PC-3 (cell line): ENCODE results near the gene LMOD3. TPM values are rescaled to one million over a fixed set of nuclear protein-coding genes. Genes with fewer than 3 reads are reported as not detected.

Experiments
- ATAC-seq: fragments of 200-7000 bp; cut with Tn5 transposase; 2 replicates; pipeline ENCODE4 v1.9.1; 2020; ENCODE audit warnings: mild to moderate bottlenecking, moderate library complexity
- BruUV-seq: library from RNA; stranded (reverse); fragments of 400-500 nt; replicated peaks from 2 replicates; lab custom pipeline; 2021; lab: Mats Ljungman, UMichigan
- CTCF ChIA-PET: fragments of 300-600 bp; sonication (Branson Sonifier 250); formaldehyde crosslinking; loops from one replicate; lab custom pipeline; 2022; ENCODE audit warnings: antibody characterized with exemption; lab: Charles Lee
- POLR2A ChIA-PET: fragments of 300-600 bp; sonication (Branson Sonifier 250); formaldehyde crosslinking; loops from one replicate; lab custom pipeline; 2022; ENCODE audit warnings: antibody characterized with exemption; ENCODE audit not compliant: unreplicated experiment; lab: Charles Lee
- DNase-seq: peaks from one replicate; pipeline ENCODE4 v3.0.0-alpha.2; 2015
- H2AFZ ChIP-seq: fragments of 300-600 bp; sonication (generic); 2 replicates; pipeline ENCODE4 v1.6.0; 2016; ENCODE audit warnings: antibody characterized with exemption, low read length
- H3F3A ChIP-seq: fragments of 300-600 bp; sonication (generic); one replicate; pipeline ENCODE4 v1.6.0; 2017; ENCODE audit warnings: antibody characterized with exemption, low read length, control low read depth, mild to moderate bottlenecking; ENCODE audit not compliant: unreplicated experiment
- H3K27ac ChIP-seq: fragments of 300-600 bp; sonication (generic); 2 replicates; pipeline ENCODE4 v1.5.1; 2016; ENCODE audit warnings: mild to moderate bottlenecking, low read length
- H3K27me3 ChIP-seq: fragments of 300-600 bp; sonication (generic); 2 replicates; pipeline ENCODE4 v1.6.1; 2016; ENCODE audit warnings: low read length, mixed read lengths
- H3K36me3 ChIP-seq: fragments of 300-600 bp; sonication (generic); 2 replicates; pipeline ENCODE4 v1.6.1; 2016; ENCODE audit warnings: low read depth, mixed run types, low read length, mixed read lengths
- H3K4me1 ChIP-seq: fragments of 300-600 bp; sonication (generic); 2 replicates; pipeline ENCODE4 v1.5.1; 2016; ENCODE audit warnings: low read length; ENCODE audit not compliant: insufficient read depth
- H3K4me2 ChIP-seq: fragments of 300-600 bp; sonication (generic); 2 replicates; pipeline ENCODE4 v1.6.0; 2016; ENCODE audit warnings: low read length
- H3K4me3 ChIP-seq: fragments of 300-600 bp; sonication (generic); 2 replicates; pipeline ENCODE4 v1.5.1; 2016; ENCODE audit warnings: mild to moderate bottlenecking, low read length, mixed read lengths
- H3K79me2 ChIP-seq: fragments of 300-600 bp; sonication (generic); 2 replicates; pipeline ENCODE4 v1.6.1; 2017; ENCODE audit warnings: low read length, mixed read lengths
- H3K9ac ChIP-seq: fragments of 300-600 bp; sonication (generic); 2 replicates; pipeline ENCODE4 v1.6.0; 2016; ENCODE audit warnings: mild to moderate bottlenecking, low read length
- H3K9me2 ChIP-seq: fragments of 300-600 bp; sonication (generic); replicated peaks from 2 replicates; pipeline ENCODE4 v1.6.1; 2016; ENCODE audit warnings: mixed run types, low read length, mixed read lengths
- H3K9me3 ChIP-seq: fragments of 300-600 bp; sonication (generic); 2 replicates; pipeline ENCODE4 v1.6.1; 2016; ENCODE audit warnings: low read length, mixed read lengths
- H4K20me1 ChIP-seq: fragments of 300-600 bp; sonication (generic); 2 replicates; pipeline ENCODE4 v1.6.1; 2016; ENCODE audit warnings: low read length, mixed read lengths
- CTCF ChIP-seq: fragments of 300-600 bp; sonication (generic); conservative IDR thresholded peaks from 2 replicates; pipeline ENCODE4 v1.5.1; 2017; ENCODE audit warnings: antibody characterized with exemption, low read depth, mild to moderate bottlenecking, low read length
- EZH2 ChIP-seq: fragments of 300-600 bp; sonication (generic); IDR thresholded peaks from one replicate; pipeline ENCODE4 v1.6.1; 2017; ENCODE audit warnings: antibody characterized with exemption, mild to moderate bottlenecking, low read length; ENCODE audit not compliant: unreplicated experiment
- EZH2phosphoT487 ChIP-seq: fragments of 300-600 bp; sonication (generic); IDR thresholded peaks from 2 replicates; pipeline ENCODE4 v1.6.1; 2018; ENCODE audit warnings: mild to moderate bottlenecking, antibody characterized with exemption, low read length, borderline replicate concordance
- intact Hi-C: fragments of 100-400 bp; cut with micrococcal nuclease; formaldehyde crosslinking; loops from 2 replicates; pipeline ENCODE4 v1.9.0; 2023
- total RNA-seq: library from RNA; depleted of rRNA; stranded (reverse); fragments of >200 nt; gene quantifications from 2 replicates; pipeline ENCODE4 v1.2.3, GENCODE V29; 2014

The LMOD3 gene
- total RNA-seq, 1 experiment from 2014 or later = not detected

- Histone ChIP-seq H3K36me3 (no peaks in the 10 kb centered on the region), H3K4me1 (no peaks in the 10 kb centered on the region), H3K9me3 (no peaks in the 10 kb centered on the region), H3K27me3 (no peaks in the 10 kb centered on the region), H3K9ac (no peak overlapping the region), H3K27ac (no peak overlapping the region), H4K20me1 (no peaks in the 10 kb centered on the region), H3F3A (no peaks in the 10 kb centered on the region), H3K4me2 (no peak overlapping the region), H2AFZ (no peak overlapping the region), H3K9me2 (no peaks in the 10 kb centered on the region), H3K4me3 (no peak overlapping the region), H3K79me2 (no peaks in the 10 kb centered on the region)
- ChIA-PET POLR2A (no interaction called here), CTCF (no interaction called here)
- intact Hi-C loops = no loop called here
- BruUV-seq = no TSS peak
- DNase-seq (no peak), ATAC-seq (no peak)
- no peak for TF ChIP-seq EZH2
- no peak for TF ChIP-seq CTCF
- no peak for TF ChIP-seq EZH2phosphoT487
These were observed 8.3 kb upstream of the LMOD3 start for GRCh38 chr3:69130689-69131088.

GRCh38 chr3:69129531-69129930, 7.1 kb upstream of the LMOD3 start:
- no peaks in the 10 kb centered on the region for H3K9me3 ChIP-seq
- intact Hi-C loops = no loop called here
- no peaks in the 10 kb centered on the region for H3K79me2 ChIP-seq
- no peaks in the 10 kb centered on the region for H3K4me1 ChIP-seq
- H3K9me2 ChIP-seq = no peaks in the 10 kb centered on the region
- ATAC-seq = no peak
- BruUV-seq = no TSS peak
- CTCF ChIA-PET = no interaction called here
- no peak overlapping the region for H3K9ac ChIP-seq
- no peak for DNase-seq
- no peak overlapping the region for H3K27ac ChIP-seq
- H3K36me3 ChIP-seq = no peaks in the 10 kb centered on the region
- H2AFZ ChIP-seq = no peak overlapping the region
- H4K20me1 ChIP-seq = no peaks in the 10 kb centered on the region
- POLR2A ChIA-PET = no interaction called here
- no peaks in the 10 kb centered on the region for H3F3A ChIP-seq
- H3K4me2 ChIP-seq = no peak overlapping the region
- H3K4me3 ChIP-seq = no peak overlapping the region
- TF ChIP-seq EZH2phosphoT487 = no peak
- no peak for TF ChIP-seq CTCF
- TF ChIP-seq EZH2 = no peak
- no peaks in the 10 kb centered on the region for H3K27me3 ChIP-seq

GRCh38 chr3:69128509-69128908, 6.1 kb upstream of the LMOD3 start:
- no peak overlapping the region for H3K9ac ChIP-seq
- ChIA-PET CTCF (no interaction called here), POLR2A (no interaction called here)
- H3K4me2 ChIP-seq = no peak overlapping the region
- no peaks in the 10 kb centered on the region for H3F3A ChIP-seq
- H3K36me3 ChIP-seq = no peaks in the 10 kb centered on the region
- ATAC-seq = no peak
- no peak overlapping the region for H3K4me3 ChIP-seq
- H3K9me3 ChIP-seq = no peaks in the 10 kb centered on the region
- H2AFZ ChIP-seq = no peak overlapping the region
- no peak overlapping the region for H3K27ac ChIP-seq
- no peaks in the 10 kb centered on the region for H4K20me1 ChIP-seq
- no TSS peak for BruUV-seq
- no peaks in the 10 kb centered on the region for H3K27me3 ChIP-seq
- H3K79me2 ChIP-seq = no peaks in the 10 kb centered on the region
- intact Hi-C loops = no loop called here
- no peaks in the 10 kb centered on the region for H3K4me1 ChIP-seq
- no peaks in the 10 kb centered on the region for H3K9me2 ChIP-seq
- DNase-seq = no peak
- no peak for TF ChIP-seq EZH2phosphoT487
- no peak for TF ChIP-seq EZH2
- TF ChIP-seq CTCF = no peak
